Superior temporal gyrus (tissue), 1 donor: ENCODE data around the gene ATP8B3.

Experiments
- DNase-seq: peaks from one replicate; pipeline ENCODE4 v3.0.0-alpha.2; 2016; ENCODE audit errors: extremely low spot score

ATP8B3 gene

GRCh38 chr19:1850809-1851653 lies 39.0 kb upstream of the ATP8B3 start:
- DNase-seq, result no peak

GRCh38 chr19:1849886-1850398 lies 37.9 kb upstream of the ATP8B3 start:
- DNase-seq, result no peak

GRCh38 chr19:1849132-1849474 lies 37.0 kb upstream of the ATP8B3 start:
- DNase-seq, result no peak

- DNase-seq, result peak; percentile 96
These were observed 36.5 kb upstream of the ATP8B3 start, which contains the start of gene REXO1 for GRCh38 chr19:1848399-1849131. Gene REXO1 (minus strand): TSS chr19:1848483. CDS start chr19:1848358, 125 bp downstream.

- no peak for DNase-seq
These were observed 35.8 kb upstream of the ATP8B3 start for GRCh38 chr19:1847684-1848398.

GRCh38 chr19:1847348-1847683 lies 35.2 kb upstream of the ATP8B3 start:
- DNase-seq, result no peak

- no peak for DNase-seq
These were observed 34.6 kb upstream of the ATP8B3 start for GRCh38 chr19:1846517-1847204.

- no peak for DNase-seq
These were observed 33.6 kb upstream of the ATP8B3 start for GRCh38 chr19:1845642-1846041.

- no peak for DNase-seq
These were observed 33.0 kb upstream of the ATP8B3 start for GRCh38 chr19:1845125-1845515.

- no peak for DNase-seq
These were observed 32.5 kb upstream of the ATP8B3 start for GRCh38 chr19:1844513-1845124.

- DNase-seq, result no peak
These were observed 31.7 kb upstream of the ATP8B3 start for GRCh38 chr19:1843646-1844394.

- DNase-seq, result no peak
These were observed 31.0 kb upstream of the ATP8B3 start for GRCh38 chr19:1843116-1843515.

GRCh38 chr19:1841209-1841924 lies 29.3 kb upstream of the ATP8B3 start:
- no peak for DNase-seq

GRCh38 chr19:1840541-1841115 lies 28.6 kb upstream of the ATP8B3 start:
- DNase-seq, result no peak

- DNase-seq, result no peak
These were observed 27.8 kb upstream of the ATP8B3 start for GRCh38 chr19:1839658-1840540.

GRCh38 chr19:1837625-1838105 lies 25.6 kb upstream of the ATP8B3 start:
- DNase-seq, result no peak

- no peak for DNase-seq
These were observed 25.1 kb upstream of the ATP8B3 start for GRCh38 chr19:1837222-1837565.

GRCh38 chr19:1836458-1837221 lies 24.6 kb upstream of the ATP8B3 start:
- no peak for DNase-seq
